GM23338 (cell line): ENCODE results near the gene ALDH1B1. TPM values are rescaled to one million over a fixed set of nuclear protein-coding genes. Genes with fewer than 3 reads are reported as not detected.

ENCODE experiments used
- ATAC-seq: fragments of 200-7000 bp; cut with Tn5 transposase; 3 replicates; pipeline ENCODE4 v1.9.1; 2020
- DNase-seq: peaks from one replicate; pipeline ENCODE4 v3.0.0-alpha.2; 2015; ENCODE audit warnings: low spot score
- H2AFZ ChIP-seq: fragments of 200-600 bp; sonication (generic); 2 replicates; pipeline ENCODE4 v1.8.0; 2016; ENCODE audit warnings: antibody characterized with exemption, mild to moderate bottlenecking, moderate library complexity
- H3F3A ChIP-seq: fragments of 200-600 bp; sonication (generic); replicated peaks from 2 replicates; pipeline ENCODE4 v1.8.0; 2017; ENCODE audit warnings: antibody characterized with exemption, mixed run types, low read depth
- H3K27ac ChIP-seq: fragments of 200-600 bp; sonication (generic); 2 replicates; pipeline ENCODE4 v1.6.1; 2016; ENCODE audit warnings: low read depth
- H3K27me3 ChIP-seq: fragments of 200-600 bp; sonication (generic); 2 replicates; pipeline ENCODE4 v1.8.0; 2016; ENCODE audit warnings: mild to moderate bottlenecking, mixed run types, moderate library complexity; ENCODE audit not compliant: insufficient read depth
- H3K36me3 ChIP-seq: fragments of 200-600 bp; sonication (generic); 2 replicates; pipeline ENCODE4 v1.8.0; 2016; ENCODE audit warnings: mild to moderate bottlenecking; ENCODE audit not compliant: insufficient read depth
- H3K4me1 ChIP-seq: fragments of 200-600 bp; sonication (generic); 2 replicates; pipeline ENCODE4 v1.8.0; 2016; ENCODE audit warnings: mild to moderate bottlenecking, moderate library complexity; ENCODE audit not compliant: insufficient read depth
- H3K4me2 ChIP-seq: fragments of 200-600 bp; sonication (generic); 2 replicates; pipeline ENCODE4 v1.7.1; 2017; ENCODE audit warnings: mixed run types
- H3K4me3 ChIP-seq: fragments of 200-600 bp; sonication (generic); 2 replicates; pipeline ENCODE4 v1.6.1; 2016; ENCODE audit warnings: mixed run types
- H3K79me2 ChIP-seq: fragments of 200-600 bp; sonication (generic); replicated peaks from 2 replicates; pipeline ENCODE4 v1.8.0; 2017; ENCODE audit warnings: mild to moderate bottlenecking; ENCODE audit not compliant: insufficient read depth
- H3K9me2 ChIP-seq: fragments of 200-600 bp; sonication (generic); 2 replicates; pipeline ENCODE4 v1.8.0; 2017; ENCODE audit not compliant: insufficient read depth
- H4K20me1 ChIP-seq: fragments of 200-600 bp; sonication (generic); replicated peaks from 2 replicates; pipeline ENCODE4 v1.8.0; 2017; ENCODE audit warnings: mild to moderate bottlenecking; ENCODE audit not compliant: insufficient read depth
- H3K27ac Mint-ChIP-seq: 2 replicates; pipeline ENCODE4 v1.8.0; 2020; ENCODE audit warnings: inconsistent platforms, mild to moderate bottlenecking, moderate library complexity, mixed read lengths
- H3K27me3 Mint-ChIP-seq: 3 replicates; pipeline ENCODE4 v1.8.0; 2022; ENCODE audit warnings: low read depth, mild to moderate bottlenecking, moderate library complexity, mixed read lengths, inconsistent platforms; ENCODE audit not compliant: insufficient read depth, poor library complexity
- H3K36me3 Mint-ChIP-seq: 3 replicates; pipeline ENCODE4 v1.8.0; 2021; ENCODE audit warnings: low read depth, mild to moderate bottlenecking, inconsistent platforms, moderate library complexity, mixed read lengths
- H3K4me1 Mint-ChIP-seq: 3 replicates; pipeline ENCODE4 v1.8.0; 2020; ENCODE audit warnings: mild to moderate bottlenecking, inconsistent platforms, mixed read lengths
- H3K4me3 Mint-ChIP-seq: 3 replicates; pipeline ENCODE4 v1.8.0; 2021; ENCODE audit warnings: moderate library complexity, mild to moderate bottlenecking, inconsistent platforms, mixed read lengths
- H3K9me3 Mint-ChIP-seq: 3 replicates; pipeline ENCODE4 v1.8.0; 2020; ENCODE audit warnings: moderate library complexity, mild to moderate bottlenecking, inconsistent platforms, mixed read lengths
- EZH2 ChIP-seq: fragments of 200-600 bp; sonication (generic); IDR thresholded peaks from one replicate; pipeline ENCODE4 v1.8.0; 2017; ENCODE audit warnings: antibody characterized with exemption, mild to moderate bottlenecking, low read depth; ENCODE audit not compliant: unreplicated experiment
- EZH2phosphoT487 ChIP-seq: fragments of 200-600 bp; sonication (generic); IDR thresholded peaks from one replicate; pipeline ENCODE4 v1.8.1; 2018; ENCODE audit warnings: antibody characterized with exemption; ENCODE audit not compliant: unreplicated experiment
- JUNB ChIP-seq: IDR thresholded peaks from one replicate; pipeline ENCODE4 v1.6.1; 2016; ENCODE audit warnings: antibody characterized with exemption; ENCODE audit not compliant: unreplicated experiment
- REST ChIP-seq: IDR thresholded peaks from one replicate; pipeline ENCODE4 v1.6.1; 2018; ENCODE audit warnings: antibody characterized with exemption; ENCODE audit not compliant: unreplicated experiment
- ZNF114 ChIP-seq: fragments of 250-450 bp; sonication (Bioruptor Pico); IDR thresholded peaks from 2 replicates; pipeline ENCODE4 v1.5.0; 2020; ENCODE audit warnings: mild to moderate bottlenecking, moderate library complexity
- ZNF331 ChIP-seq: fragments of 250-450 bp; sonication (Bioruptor Pico); IDR thresholded peaks from 2 replicates; pipeline ENCODE4 v1.5.0; 2020; ENCODE audit warnings: low read depth, mild to moderate bottlenecking, moderate library complexity
- ZNF462 ChIP-seq: fragments of 250-450 bp; sonication (Bioruptor Pico); IDR thresholded peaks from 2 replicates; pipeline ENCODE4 v1.5.0; 2020; ENCODE audit warnings: mild to moderate bottlenecking, moderate library complexity
- polyA plus RNA-seq: library from polyadenylated mRNA; unstranded; fragments of >200 nt; fragmentation: Nextera tagmentation; extraction: Ambion mirVana; gene quantifications from 2 replicates; pipeline ENCODE4 v1.2.1, GENCODE V29; 2016
- total RNA-seq: library from RNA; depleted of rRNA; stranded (reverse); fragments of >200 nt; shearing (Covaris generic); gene quantifications from 2 replicates; pipeline ENCODE4 v1.2.3, GENCODE V29; 2014
- TF ChIP-seq, protein P1 (sequence below): IDR thresholded peaks from 2 replicates; pipeline ENCODE4 v1.6.1; 2016; ENCODE audit warnings: antibody characterized with exemption
- TF ChIP-seq, protein P2 (sequence below), 2 experiments: fragments of 200-600 bp in 1 of 2; sonication (generic) in 1 of 2; conservative IDR thresholded peaks; 2 replicates each; pipeline versions ENCODE4 v1.5.1 to v1.6.1; 2016 to 2017; ENCODE audit warnings: antibody characterized with exemption in 2 of 2, low read depth in 2 of 2, mild to moderate bottlenecking in 2 of 2, moderate library complexity in 1 of 2

Gene ALDH1B1
- total and polyA plus RNA-seq, 2 experiments from 2014 or later = 37.5 to 74.8 TPM

- H3K36me3 ChIP-seq = no peaks in the 10 kb centered on the region
- no peak overlapping the region for H3K4me3 Mint-ChIP-seq
- H3K27ac ChIP-seq = no peak overlapping the region
- DNase-seq (no peak), ATAC-seq (no peak)
- no peak overlapping the region for H2AFZ ChIP-seq
- no peak overlapping the region for H3K4me2 ChIP-seq
- no peaks in the 10 kb centered on the region for H4K20me1 ChIP-seq
- H3K27ac Mint-ChIP-seq = no peak overlapping the region
- H3K36me3 Mint-ChIP-seq = peaks cover 6% of the 10 kb centered on the region; the same call in 2 of the 3 replicates
- no peaks in the 10 kb centered on the region for H3K9me2 ChIP-seq
- TF ChIP-seq ZNF462 (CRISPR knock-in tag) (no peak), EZH2 (no peak), JUNB (no peak), ZNF331 (no peak), EZH2phosphoT487 (no peak), REST (no peak), ZNF114 (CRISPR knock-in tag) (no peak)
- TF ChIP-seq, protein P1, sequence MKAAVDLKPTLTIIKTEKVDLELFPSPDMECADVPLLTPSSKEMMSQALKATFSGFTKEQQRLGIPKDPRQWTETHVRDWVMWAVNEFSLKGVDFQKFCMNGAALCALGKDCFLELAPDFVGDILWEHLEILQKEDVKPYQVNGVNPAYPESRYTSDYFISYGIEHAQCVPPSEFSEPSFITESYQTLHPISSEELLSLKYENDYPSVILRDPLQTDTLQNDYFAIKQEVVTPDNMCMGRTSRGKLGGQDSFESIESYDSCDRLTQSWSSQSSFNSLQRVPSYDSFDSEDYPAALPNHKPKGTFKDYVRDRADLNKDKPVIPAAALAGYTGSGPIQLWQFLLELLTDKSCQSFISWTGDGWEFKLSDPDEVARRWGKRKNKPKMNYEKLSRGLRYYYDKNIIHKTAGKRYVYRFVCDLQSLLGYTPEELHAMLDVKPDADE = no peak
- TF ChIP-seq, protein P2, sequence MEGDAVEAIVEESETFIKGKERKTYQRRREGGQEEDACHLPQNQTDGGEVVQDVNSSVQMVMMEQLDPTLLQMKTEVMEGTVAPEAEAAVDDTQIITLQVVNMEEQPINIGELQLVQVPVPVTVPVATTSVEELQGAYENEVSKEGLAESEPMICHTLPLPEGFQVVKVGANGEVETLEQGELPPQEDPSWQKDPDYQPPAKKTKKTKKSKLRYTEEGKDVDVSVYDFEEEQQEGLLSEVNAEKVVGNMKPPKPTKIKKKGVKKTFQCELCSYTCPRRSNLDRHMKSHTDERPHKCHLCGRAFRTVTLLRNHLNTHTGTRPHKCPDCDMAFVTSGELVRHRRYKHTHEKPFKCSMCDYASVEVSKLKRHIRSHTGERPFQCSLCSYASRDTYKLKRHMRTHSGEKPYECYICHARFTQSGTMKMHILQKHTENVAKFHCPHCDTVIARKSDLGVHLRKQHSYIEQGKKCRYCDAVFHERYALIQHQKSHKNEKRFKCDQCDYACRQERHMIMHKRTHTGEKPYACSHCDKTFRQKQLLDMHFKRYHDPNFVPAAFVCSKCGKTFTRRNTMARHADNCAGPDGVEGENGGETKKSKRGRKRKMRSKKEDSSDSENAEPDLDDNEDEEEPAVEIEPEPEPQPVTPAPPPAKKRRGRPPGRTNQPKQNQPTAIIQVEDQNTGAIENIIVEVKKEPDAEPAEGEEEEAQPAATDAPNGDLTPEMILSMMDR (conservative IDR thresholded peaks at IDR 0.05; ENCODE audit: low read depth in 2 of 2) = no peak
- H3K27me3 Mint-ChIP-seq = peaks cover 5% of the 10 kb centered on the region
- H3K79me2 ChIP-seq = no peaks in the 10 kb centered on the region
- H3F3A ChIP-seq = no peaks in the 10 kb centered on the region
- no peak overlapping the region for H3K4me3 ChIP-seq
- peaks cover 19% of the 10 kb centered on the region for H3K4me1 Mint-ChIP-seq
- H3K4me1 ChIP-seq = no peaks in the 10 kb centered on the region
- H3K9me3 Mint-ChIP-seq = no peaks in the 10 kb centered on the region
- H3K27me3 ChIP-seq = no peaks in the 10 kb centered on the region
Observed at GRCh38 chr9:38413283-38413682, 20.8 kb downstream of the ALDH1B1 start.
